HG03280 (cell line): ENCODE measurements around the gene ADGRB3.

Source experiments
- ATAC-seq: cut with Tn5 transposase; IDR thresholded peaks from one replicate; pipeline ENCODE4 v1.9.1; 2021; ENCODE audit warnings: mild to moderate bottlenecking, moderate library complexity; ENCODE audit not compliant: unreplicated experiment

Gene ADGRB3

GRCh38 chr6:69012876-69013275, 377.8 kb downstream of the ADGRB3 start:
- ATAC-seq, result no peak

- ATAC-seq, result no peak
These were observed 383.8 kb downstream of the ADGRB3 start for GRCh38 chr6:69018906-69019305.

GRCh38 chr6:69019832-69020231, 384.8 kb downstream of the ADGRB3 start:
- no peak for ATAC-seq

GRCh38 chr6:69022993-69023392, 387.9 kb downstream of the ADGRB3 start:
- ATAC-seq, result no peak

- ATAC-seq, result no peak
These were observed 391.2 kb downstream of the ADGRB3 start for GRCh38 chr6:69026243-69026642.

- no peak for ATAC-seq
These were observed 391.6 kb downstream of the ADGRB3 start for GRCh38 chr6:69026715-69027114.

GRCh38 chr6:69027861-69028260, 392.8 kb downstream of the ADGRB3 start:
- ATAC-seq, result no peak

- ATAC-seq, result no peak
These were observed 403.8 kb downstream of the ADGRB3 start for GRCh38 chr6:69038841-69039240.

- ATAC-seq, result no peak
These were observed 407.2 kb downstream of the ADGRB3 start for GRCh38 chr6:69042297-69042696.

- no peak for ATAC-seq
These were observed 409.5 kb downstream of the ADGRB3 start for GRCh38 chr6:69044534-69044933.

GRCh38 chr6:69059413-69059812, 424.3 kb downstream of the ADGRB3 start:
- no peak for ATAC-seq

GRCh38 chr6:69061066-69061465, 426.0 kb downstream of the ADGRB3 start:
- ATAC-seq, result no peak

GRCh38 chr6:69063401-69063800, 428.3 kb downstream of the ADGRB3 start:
- ATAC-seq, result no peak

- no peak for ATAC-seq
These were observed 429.1 kb downstream of the ADGRB3 start for GRCh38 chr6:69064226-69064625.

GRCh38 chr6:69069881-69070280, 434.8 kb downstream of the ADGRB3 start:
- no peak for ATAC-seq

- no peak for ATAC-seq
These were observed 437.7 kb downstream of the ADGRB3 start for GRCh38 chr6:69072796-69073195.

- ATAC-seq, result no peak
These were observed 449.8 kb downstream of the ADGRB3 start for GRCh38 chr6:69084746-69085335.

GRCh38 chr6:69086689-69087088, 451.6 kb downstream of the ADGRB3 start:
- no peak for ATAC-seq

- no peak for ATAC-seq
These were observed 454.5 kb downstream of the ADGRB3 start for GRCh38 chr6:69089539-69089938.

- ATAC-seq, result no peak
These were observed 455.1 kb downstream of the ADGRB3 start for GRCh38 chr6:69090132-69090531.

GRCh38 chr6:69096681-69097080, 461.6 kb downstream of the ADGRB3 start:
- no peak for ATAC-seq

- no peak for ATAC-seq
These were observed 462.9 kb downstream of the ADGRB3 start for GRCh38 chr6:69097948-69098347.

GRCh38 chr6:69098910-69099309, 463.8 kb downstream of the ADGRB3 start:
- ATAC-seq, result no peak
